Subcutaneous adipose tissue (tissue), 4 donors: Measurements from ENCODE around the gene SEC22A. TPM values are rescaled to one million over a fixed set of nuclear protein-coding genes. Genes with fewer than 3 reads are reported as not detected.

Experiments
- CTCF ChIP-seq: fragments of 450-650 bp; IDR thresholded peaks from one replicate; pipeline ENCODE4 v1.5.1; 2016; ENCODE audit warnings: low read depth, mild to moderate bottlenecking, control low read depth, antibody characterized with exemption, moderate library complexity
- total RNA-seq, 4 donors: library from RNA; depleted of rRNA; stranded (reverse); fragments of >200 nt; gene quantifications; one replicate each; pipeline ENCODE4 v1.1.0, GENCODE V29; 2016

Gene SEC22A
- total RNA-seq, 4 donors from 2014 or later = 11.3 to 28.7 (median 22.0) TPM

- TF ChIP-seq CTCF = no peak
Observed at GRCh38 chr3:123297627-123297899, 95.8 kb downstream of the SEC22A start.

GRCh38 chr3:123298903-123299302 is 97.2 kb downstream of the SEC22A start:
- TF ChIP-seq CTCF = no peak

DNA sequence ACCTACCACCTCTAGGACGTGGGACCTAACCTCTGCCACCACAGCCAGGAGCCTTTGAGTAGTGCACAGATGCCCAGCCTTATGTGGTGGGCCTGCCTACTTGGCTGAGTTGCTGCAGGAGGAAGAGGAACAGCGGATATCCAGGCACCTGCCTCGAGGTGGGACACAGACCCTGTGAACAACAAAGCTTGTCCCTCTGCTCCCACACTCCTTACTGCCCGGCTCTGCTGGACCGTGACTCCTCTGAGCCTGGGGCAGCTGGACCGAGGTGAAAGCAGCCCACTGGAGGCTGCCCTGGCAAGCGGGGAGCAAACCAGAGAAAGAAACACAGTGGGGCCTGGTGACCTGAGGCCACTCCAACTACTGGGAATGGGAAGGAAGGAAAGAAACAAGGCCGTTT is 97.8 kb downstream of the SEC22A start:
- TF ChIP-seq CTCF = no peak

DNA sequence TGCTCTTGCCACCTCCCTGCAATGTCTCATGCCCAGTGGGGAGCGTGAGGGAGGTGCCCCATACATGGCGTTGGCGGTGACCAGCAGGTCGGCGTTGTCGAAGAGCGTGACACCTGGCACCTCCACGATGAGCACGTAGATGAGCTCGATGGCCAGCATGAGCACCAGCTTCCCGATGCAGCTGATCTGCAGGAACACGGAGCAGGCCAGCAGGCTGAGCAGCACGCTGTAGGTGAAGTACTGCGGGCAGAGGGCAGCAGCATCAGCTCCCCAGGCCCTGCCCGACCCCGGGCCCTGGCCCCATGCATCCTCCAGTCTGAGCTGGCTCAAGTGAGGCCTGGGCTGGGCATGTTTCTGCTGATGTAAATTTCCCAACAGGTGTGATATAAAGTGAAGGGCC is 98.3 kb downstream of the SEC22A start:
- TF ChIP-seq CTCF = no peak

DNA sequence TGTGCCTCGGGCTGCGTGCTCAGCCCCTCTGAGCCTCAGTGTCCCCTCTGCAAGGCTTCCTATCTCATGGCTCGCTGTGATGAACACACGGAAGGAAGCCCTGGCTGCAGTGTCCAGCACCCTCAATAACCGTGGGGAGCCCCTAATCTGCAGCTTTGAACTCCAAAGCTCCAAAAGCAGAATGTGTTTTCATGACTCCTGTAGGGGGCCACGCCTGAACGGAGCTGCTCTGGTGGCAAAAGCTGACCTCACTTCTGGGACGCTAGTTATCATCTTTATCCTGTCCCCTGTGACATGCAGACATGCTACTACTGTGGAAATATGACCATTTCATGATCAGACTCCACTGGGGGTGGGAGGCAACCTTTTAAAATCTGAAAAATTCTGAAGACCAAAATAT is 98.8 kb downstream of the SEC22A start:
- no peak for TF ChIP-seq CTCF

- no peak for TF ChIP-seq CTCF
Observed at GRCh38 chr3:123301331-123302184, 99.8 kb downstream of the SEC22A start.

DNA sequence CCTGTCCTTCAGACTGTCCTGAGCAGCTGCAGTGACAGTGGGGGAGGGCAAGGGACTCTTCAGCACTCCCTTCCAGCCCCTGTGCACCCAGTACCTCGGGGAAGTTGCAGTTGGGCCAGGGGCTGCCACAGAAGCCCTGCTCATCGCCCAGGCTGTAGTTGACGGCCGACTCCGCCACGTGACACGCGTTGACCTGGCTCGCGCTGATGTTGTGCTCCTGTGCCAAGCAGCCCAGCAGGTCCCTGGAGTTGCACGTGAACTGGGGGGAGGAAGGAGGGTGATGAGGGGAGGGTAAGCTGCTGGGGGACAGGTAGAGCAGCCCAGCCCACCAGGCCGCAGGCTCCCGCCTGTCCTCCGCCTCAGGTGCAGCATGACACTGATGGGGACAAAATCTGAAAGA is 101.2 kb downstream of the SEC22A start:
- TF ChIP-seq CTCF = no peak
